ENCODE results near the gene RNF208. TPM values are rescaled to one million over a fixed set of nuclear protein-coding genes. Genes with fewer than 3 reads are reported as not detected.

The RNF208 gene
- total RNA-seq, 1 experiment from 2014 or later: 1.0 TPM

DNA sequence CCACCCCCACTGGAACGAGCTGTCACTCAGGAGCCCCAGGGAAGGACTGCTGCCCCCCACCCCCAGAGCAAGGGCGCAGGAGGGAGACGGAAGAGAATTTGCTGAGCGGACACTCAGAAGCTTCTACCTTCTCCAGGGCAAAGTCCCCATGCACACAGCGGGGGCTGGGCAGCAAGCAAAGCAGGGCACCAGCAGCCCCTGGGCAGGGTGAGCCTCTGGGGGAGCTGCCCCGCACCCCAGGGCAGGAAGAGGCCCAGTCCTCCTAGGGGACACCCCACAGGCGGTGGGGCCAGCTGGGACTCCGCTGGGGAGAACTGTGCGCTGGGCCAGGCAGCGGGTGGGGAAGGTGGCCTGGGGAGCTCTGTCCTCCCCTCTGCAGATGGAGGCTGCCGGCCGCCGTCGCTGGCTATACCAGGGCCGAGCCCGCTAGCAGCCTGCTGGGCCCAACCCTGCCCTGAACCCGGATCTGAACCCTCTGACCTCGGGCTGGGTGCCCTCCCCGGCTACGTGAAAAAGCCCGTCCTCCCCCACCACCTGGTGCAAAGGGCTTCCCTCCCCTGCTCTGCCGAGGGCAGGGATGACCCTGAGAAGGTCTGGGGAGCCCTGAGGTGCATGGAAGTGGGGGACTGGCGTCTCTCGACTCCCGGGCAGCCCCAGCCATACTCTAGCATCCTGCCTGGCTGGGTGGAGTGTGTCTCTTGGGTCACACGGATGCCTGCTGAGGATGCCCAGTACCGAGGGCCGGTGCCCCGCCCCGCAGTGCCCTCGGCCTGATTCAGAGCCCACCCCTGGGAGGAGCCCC, 8.1 kb upstream of the RNF208 start:
- Histone ChIP-seq H3K4me3 (ENCODE audit: insufficient read depth, low read depth, low read length) (no peak overlapping the region), H3K27me3 (ENCODE audit: control insufficient read depth, insufficient read depth, low read length) (no peaks in the 10 kb centered on the region), H3K36me3 (replicated peaks; ENCODE audit: control insufficient read depth, insufficient read depth, low read length) (no peaks in the 10 kb centered on the region)
- no peak for DNase-seq

DNA sequence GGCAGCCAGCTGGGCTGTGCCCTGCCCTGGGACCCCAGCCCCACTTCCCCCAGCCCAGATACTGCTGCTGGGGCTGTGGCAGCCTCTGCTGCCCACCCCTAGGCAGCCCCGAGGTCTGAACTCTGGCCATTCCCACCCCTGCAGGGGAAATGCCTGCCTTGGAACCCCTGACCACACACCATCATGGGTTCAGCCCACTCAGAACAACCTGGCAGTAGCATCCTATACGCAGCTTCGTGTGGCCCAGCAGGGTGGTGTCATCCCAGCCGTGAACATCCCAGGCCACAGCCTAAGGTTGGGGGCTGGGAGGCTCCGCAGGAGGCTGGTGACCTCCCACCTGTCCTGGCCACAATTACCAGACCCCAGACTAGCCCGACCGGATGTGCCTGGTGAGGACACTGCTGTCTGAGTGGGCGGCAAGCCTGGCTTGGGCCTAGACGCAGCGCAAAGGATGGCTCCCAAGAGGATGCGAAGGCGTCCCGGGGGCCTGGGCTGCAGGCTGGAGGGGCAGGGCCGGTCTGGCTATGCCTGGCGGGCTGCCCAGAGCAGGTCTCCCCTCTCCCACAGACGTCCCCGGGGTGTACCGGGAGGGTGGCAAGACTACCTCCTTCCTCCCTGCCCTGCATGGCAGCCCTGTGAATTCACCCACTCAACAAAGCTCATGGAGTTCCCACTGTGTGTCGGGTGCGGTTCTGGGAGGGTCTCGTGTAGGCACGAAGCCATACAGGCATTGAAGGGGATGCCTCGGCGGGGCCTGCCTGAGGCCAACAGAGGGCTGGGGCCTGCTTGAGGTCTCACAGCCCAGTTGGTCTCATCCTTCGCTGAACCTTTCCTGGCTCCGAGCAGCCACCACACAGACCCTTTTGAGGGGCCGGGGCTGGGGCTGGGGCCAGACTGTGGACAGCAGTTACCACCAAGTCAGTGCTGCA, 7.2 kb upstream of the RNF208 start:
- Histone ChIP-seq H3K27me3 (ENCODE audit: control insufficient read depth, insufficient read depth, low read length) (no peaks in the 10 kb centered on the region), H3K4me3 (ENCODE audit: insufficient read depth, low read depth, low read length) (no peak overlapping the region), H3K36me3 (replicated peaks; ENCODE audit: control insufficient read depth, insufficient read depth, low read length) (no peaks in the 10 kb centered on the region)
- DNase-seq: no peak

DNA sequence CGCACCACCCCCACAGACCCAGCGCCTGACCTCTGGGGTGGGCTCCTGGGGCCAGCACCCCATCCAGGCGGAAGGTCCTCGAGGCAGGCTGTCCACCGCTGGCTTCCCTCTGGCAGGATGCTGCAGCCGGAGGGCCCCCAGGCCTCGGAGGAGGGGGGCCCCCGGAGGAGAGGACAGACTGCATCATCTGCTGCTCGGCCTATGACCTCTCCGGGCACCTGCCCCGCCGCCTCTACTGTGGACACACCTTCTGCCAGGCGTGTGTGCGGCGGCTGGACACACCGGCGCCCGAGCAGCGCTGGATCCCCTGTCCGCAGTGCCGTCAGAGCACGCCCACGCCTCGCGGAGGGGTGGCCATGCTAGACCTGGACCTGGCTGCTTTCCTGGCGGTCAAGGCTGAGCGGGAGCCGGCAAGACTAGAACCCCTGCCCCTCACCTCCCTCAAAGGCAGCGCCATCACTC, 6.5 kb upstream of the RNF208 start:
- Histone ChIP-seq H3K27me3 (ENCODE audit: control insufficient read depth, insufficient read depth, low read length) (no peaks in the 10 kb centered on the region), H3K4me3 (ENCODE audit: insufficient read depth, low read depth, low read length) (no peak overlapping the region), H3K36me3 (replicated peaks; ENCODE audit: control insufficient read depth, insufficient read depth, low read length) (no peaks in the 10 kb centered on the region)
- DNase-seq: no peak

DNA sequence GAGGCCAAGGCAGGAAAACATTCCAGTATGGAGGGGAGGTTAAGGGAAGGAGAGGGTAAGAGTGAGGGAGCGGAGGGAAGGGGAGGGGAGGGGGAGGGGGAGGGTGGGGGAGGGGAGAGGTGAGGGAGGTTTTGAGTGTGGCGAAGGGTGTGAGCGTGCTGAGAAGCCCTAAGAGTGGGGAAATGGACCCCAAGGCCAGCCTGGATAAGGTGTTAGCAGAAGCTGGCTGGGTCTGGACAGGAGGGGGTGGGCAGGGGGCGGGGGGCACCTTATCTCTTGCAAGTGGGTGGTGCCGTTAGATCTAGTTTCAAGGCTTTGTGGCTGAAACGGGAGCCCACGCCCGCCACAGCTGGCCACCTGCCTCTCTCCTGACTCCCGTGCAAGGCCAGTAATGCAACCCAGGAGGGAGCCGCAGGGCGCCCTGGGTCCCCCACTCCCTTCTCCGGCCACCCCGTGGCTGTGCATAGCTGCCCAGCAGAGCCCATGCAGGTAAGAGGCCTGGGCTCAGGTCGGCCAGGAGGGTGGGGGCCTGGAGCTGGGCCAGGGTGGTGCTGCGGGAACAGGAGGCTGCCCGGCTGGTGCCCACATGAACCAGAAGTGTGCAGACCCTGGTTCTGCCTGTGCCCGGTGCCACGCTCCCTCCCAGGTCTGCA, 5.9 kb upstream of the RNF208 start:
- Histone ChIP-seq H3K4me3 (ENCODE audit: insufficient read depth, low read depth, low read length) (no peak overlapping the region), H3K36me3 (replicated peaks; ENCODE audit: control insufficient read depth, insufficient read depth, low read length) (no peaks in the 10 kb centered on the region), H3K27me3 (ENCODE audit: control insufficient read depth, insufficient read depth, low read length) (no peaks in the 10 kb centered on the region; the same call in 1 of the 2 replicates)
- DNase-seq: no peak

DNA sequence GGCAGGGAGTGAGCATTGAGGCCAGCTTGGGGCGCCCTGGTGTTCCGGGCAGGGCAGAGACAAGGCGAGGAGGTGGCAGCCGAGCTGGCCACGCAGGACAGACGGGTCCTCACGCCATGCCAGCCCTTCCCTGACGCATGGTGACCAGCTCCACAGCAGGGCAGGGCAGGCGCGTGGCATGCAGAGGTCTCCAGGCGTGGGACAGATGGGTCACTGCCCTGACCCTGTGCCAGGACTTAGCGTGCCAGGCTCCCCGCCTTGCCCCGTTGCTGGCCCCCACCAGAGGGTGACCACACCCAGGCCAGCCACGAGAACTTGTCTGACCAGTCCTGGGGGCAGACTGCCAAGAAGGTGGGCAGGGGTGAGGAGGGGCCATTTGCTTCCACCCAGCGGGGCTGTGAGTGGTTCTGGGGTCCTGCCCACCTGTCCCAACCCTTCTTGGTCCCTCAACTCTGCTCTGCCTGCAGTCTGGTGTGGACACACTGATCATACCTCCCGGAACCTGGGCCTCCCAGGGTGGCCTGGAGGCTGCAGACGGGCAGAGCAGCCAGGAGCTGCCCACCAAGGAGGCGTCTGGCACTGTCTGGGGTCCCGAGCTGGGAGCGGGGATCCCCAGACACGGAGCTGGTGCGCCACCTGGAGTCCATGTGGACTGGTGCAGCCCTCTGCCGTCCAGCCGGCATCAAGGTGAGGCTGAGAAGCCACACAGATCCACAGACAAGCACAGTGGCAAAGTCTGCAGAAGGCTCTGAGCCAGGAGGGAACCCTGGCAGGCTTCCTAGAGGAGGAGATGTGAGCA, 5.2 kb upstream of the RNF208 start, which contains the start of gene RNF224:
Gene RNF224 (plus strand): TSS at position 449 of the 799 bp plus-strand sequence. CDS start 834 bp downstream, outside the sequence.
- peaks cover 7% of the 10 kb centered on the region for H3K27me3 ChIP-seq (ENCODE audit: control insufficient read depth, insufficient read depth, low read length)
- DNase-seq: peak; percentile 97
- no peaks in the 10 kb centered on the region for H3K36me3 ChIP-seq (replicated peaks; ENCODE audit: control insufficient read depth, insufficient read depth, low read length)
- no peak within 1 kb of the TSS for H3K4me3 ChIP-seq (ENCODE audit: insufficient read depth, low read depth, low read length)

DNA sequence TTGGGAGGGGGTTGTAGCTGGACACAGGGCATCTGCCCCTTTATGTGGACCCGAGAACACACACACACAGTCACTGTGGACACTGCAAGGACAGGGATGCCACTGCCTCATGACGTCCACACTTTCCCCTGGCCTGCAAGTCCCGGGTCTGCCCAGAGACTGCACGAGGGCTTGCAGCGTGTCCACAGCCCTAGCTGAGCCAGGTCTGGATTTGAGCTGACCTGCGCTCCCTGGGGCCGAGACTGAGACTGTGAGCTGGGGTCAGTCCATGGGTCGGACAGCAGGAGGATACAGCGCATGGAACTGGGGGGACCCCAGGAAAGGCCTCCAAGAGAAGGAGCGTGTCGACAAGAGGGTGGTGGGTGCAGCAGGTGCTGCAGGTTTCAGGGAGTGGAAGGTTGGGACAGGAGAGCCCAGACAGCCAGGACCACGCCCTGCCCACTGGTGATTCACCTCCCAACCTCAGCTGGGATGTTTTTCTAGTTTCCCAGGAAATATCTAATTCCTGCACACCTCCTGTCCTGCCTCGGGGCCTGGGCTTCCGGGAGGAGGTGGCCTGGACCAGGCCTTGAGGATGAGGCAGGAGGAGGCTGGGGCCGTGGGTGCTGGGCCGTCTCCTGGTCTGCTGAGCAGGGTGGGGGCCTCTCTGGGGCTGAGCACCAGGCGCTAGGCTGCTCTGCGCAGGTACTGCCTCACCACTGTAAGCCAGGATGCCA, 4.5 kb upstream of the RNF208 start:
- H3K4me3 ChIP-seq (ENCODE audit: insufficient read depth, low read depth, low read length): no peak overlapping the region
- no peak for DNase-seq
- no peaks in the 10 kb centered on the region for H3K36me3 ChIP-seq (replicated peaks; ENCODE audit: control insufficient read depth, insufficient read depth, low read length)
- peaks cover 10% of the 10 kb centered on the region for H3K27me3 ChIP-seq (ENCODE audit: control insufficient read depth, insufficient read depth, low read length)

DNA sequence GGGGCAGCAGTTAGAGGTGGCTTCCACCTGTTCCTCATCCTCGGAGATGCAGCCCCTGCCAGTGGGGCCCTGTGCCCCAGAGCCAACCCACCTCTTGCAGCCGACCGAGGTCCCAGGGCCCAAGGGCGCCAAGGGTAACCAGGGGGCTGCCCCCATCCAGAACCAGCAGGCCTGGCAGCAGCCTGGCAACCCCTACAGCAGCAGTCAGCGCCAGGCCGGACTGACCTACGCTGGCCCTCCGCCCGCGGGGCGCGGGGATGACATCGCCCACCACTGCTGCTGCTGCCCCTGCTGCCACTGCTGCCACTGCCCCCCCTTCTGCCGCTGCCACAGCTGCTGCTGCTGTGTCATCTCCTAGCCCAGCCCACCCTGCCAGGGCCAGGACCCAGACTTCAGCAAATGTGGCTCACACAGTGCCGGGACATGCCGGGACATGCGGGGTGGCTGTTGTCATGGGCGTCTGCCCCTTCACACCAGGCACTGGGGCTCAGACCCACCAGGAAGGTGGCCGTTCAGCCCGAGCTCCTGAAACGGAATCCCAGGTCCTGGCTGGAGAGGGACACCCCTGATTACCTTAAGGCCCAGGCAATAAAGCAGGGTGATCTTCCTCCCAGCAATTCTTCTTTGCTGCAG, 3.8 kb upstream of the RNF208 start:
- H3K4me3 ChIP-seq (ENCODE audit: insufficient read depth, low read depth, low read length): no peak overlapping the region
- no peak for DNase-seq

DNA sequence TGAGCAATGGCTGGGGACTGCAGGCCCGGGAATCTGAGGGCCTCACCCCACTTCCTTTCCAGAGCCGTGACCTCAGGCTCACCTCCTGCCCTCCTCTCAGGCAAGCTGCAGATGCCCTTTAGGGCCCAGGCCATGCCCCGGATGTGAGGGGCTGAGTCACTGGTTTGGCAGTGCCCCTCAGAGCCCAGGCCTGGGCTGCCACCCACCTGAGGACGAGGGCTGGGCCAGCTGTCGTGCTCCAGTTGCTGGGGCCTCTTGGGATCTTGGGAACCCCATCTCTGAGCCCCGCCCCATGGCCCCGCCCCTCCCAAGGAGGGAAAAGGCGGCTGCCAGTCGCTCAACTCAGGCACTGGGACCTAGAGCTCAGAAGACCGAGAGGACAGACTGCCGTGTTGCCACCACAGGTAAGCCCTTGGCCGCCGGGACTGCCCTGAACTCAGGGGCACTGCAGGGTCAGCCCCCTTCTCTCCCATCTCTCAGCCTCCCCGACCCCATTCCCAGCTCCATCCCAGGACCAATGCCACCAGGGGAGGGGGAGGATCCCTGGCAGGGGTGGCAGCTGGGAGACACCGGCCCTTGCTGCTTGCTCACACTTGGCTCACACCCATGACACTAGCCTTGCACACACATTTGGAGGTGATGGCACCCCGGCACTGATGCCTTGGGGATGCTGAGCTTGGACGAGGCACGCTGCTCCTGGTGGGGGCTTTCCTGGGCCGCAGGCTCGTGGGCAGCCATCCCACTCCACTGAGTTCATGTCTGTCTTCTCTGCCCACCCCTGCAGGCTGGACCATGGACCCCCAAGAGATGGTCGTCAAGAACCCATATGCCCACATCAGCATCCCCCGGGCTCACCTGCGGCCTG, 3.0 kb upstream of the RNF208 start, which contains the start of gene CYSRT1:
Gene CYSRT1 (plus strand): TSS at position 345 of the 865 bp plus-strand sequence. CDS start 448 bp downstream, at position 793.
- peak within 1 kb of the TSS; percentile 78 for H3K4me3 ChIP-seq (ENCODE audit: insufficient read depth, low read depth, low read length)
- H3K36me3 ChIP-seq (replicated peaks; ENCODE audit: control insufficient read depth, insufficient read depth, low read length): no peaks in the 10 kb centered on the region
- no peak for DNase-seq
- peaks cover 10% of the 10 kb centered on the region for H3K27me3 ChIP-seq (ENCODE audit: control insufficient read depth, insufficient read depth, low read length)

More for the DNA sequence above, 3.8 kb upstream of the RNF208 start:
- Histone ChIP-seq H3K27me3 (ENCODE audit: control insufficient read depth, insufficient read depth, low read length) (peaks cover 10% of the 10 kb centered on the region), H3K36me3 (replicated peaks; ENCODE audit: control insufficient read depth, insufficient read depth, low read length) (no peaks in the 10 kb centered on the region)

DNA sequence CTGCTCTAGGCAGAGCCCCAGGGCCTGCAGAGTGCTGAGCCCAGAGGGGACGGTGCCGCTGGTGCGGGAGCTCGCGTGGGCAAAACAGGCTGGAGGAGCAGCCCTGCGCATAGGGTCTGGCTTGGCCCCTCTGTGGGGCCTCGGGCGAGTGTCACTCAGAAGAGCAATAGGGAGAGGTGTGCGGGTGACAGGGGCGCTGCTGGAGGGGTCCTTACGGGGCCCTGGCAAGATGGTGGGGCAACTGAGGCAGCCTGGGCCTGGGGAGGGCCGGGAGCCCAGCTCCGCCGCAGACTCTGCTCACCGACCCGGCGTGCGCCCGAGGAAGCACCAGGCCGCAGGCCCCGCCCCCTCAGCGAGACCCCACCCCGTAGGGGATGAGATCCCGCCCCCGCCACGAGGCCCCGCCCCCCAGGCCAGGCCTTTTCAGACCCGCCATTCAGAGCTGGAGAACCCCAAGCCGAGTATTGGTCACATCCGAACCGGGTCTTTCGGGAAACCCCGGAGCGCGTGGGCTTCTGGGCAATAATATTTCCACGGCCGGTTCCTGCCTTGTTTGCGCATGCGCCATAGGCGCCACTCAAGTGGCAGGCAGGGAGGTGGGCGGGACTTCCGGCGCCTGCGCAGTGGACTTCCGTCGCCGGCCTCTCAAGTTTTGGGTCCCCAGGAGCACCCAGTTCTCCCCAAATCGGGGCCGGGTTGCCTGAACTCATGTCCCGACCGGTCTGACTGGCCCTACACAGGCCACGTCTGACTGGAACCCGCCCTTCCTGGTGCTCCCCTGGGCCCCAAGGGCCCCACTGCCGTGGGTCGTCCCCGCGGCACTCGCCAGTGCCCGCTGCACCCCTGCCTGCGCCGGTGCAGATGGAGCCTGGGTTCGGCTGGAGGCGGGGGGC, 1.3 kb upstream of the RNF208 start:
- DNase-seq: peak; percentile 100
- H3K4me3 ChIP-seq (ENCODE audit: insufficient read depth, low read depth, low read length): peak overlapping the region; percentile 78
- no peaks in the 10 kb centered on the region for H3K36me3 ChIP-seq (replicated peaks; ENCODE audit: control insufficient read depth, insufficient read depth, low read length)
- peaks cover 10% of the 10 kb centered on the region for H3K27me3 ChIP-seq (ENCODE audit: control insufficient read depth, insufficient read depth, low read length)

DNA sequence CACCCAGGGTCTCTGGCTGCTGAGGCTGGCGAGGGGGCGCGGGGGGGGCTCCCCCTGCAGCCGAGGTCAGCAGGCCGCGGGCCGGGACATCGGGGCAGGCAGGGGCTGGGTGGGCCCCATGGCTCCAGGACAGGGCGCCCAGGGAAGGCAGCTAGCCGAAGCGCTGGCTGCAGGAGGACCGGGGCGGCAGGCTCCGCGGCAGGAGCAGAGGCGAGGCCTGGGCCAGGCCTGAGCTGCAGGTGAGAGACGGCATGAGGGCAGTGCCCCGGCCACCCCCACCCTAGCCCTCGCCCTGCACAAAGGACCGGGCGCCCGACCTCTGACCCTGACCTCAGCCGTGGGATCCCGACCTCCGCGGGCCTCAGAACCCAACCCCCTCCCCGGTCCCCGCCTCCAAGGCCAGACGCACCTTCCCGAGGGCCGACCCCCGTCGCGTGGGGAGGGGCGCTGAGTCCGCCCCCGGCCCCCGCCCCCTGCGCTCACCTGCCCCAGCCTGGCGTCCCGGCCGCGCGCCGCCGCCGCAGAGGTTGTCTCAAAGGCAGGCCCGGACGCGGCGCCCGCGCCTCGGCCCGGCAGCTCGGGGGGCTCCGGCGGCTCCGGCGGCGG, 431 bp downstream of the RNF208 start:
- H3K4me3 ChIP-seq (ENCODE audit: insufficient read depth, low read depth, low read length): peak overlapping the region; percentile 51
- no peaks in the 10 kb centered on the region for H3K36me3 ChIP-seq (replicated peaks; ENCODE audit: control insufficient read depth, insufficient read depth, low read length)
- peaks cover 10% of the 10 kb centered on the region for H3K27me3 ChIP-seq (ENCODE audit: control insufficient read depth, insufficient read depth, low read length)
- DNase-seq: peak; percentile 94

DNA sequence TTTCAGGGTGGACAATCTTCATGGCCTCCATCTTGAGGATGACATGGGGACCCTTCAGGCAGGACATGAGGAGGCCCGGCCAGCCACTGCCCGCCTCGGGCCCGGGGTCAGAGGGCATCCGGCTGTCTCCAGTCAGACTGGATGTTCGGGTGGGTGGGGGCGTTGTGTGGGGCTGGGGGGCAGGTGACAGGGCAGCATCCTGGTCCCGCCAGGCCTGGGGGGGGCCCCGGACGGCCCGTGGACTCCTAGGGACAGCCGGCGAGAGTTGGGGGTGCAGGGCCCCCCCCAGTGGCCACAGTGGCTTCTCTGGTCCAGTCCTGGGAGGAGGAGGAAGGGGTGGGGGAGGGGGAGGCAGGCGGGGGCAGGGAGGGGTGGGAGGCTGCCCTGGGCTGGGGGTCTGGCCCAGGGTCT, 940 bp downstream of the RNF208 start:
- Histone ChIP-seq H3K4me3 (ENCODE audit: insufficient read depth, low read depth, low read length) (peak overlapping the region; percentile 51), H3K27me3 (ENCODE audit: control insufficient read depth, insufficient read depth, low read length) (peaks cover 10% of the 10 kb centered on the region), H3K36me3 (replicated peaks; ENCODE audit: control insufficient read depth, insufficient read depth, low read length) (no peaks in the 10 kb centered on the region; the same call in 1 of the 2 replicates)
- no peak for DNase-seq

Measured in H7 (cell line).